Karpas-422 (cell line): ENCODE measurements around the gene ANKRD35. TPM values are rescaled to one million over a fixed set of nuclear protein-coding genes. Genes with fewer than 3 reads are reported as not detected.
A peak's percentile ranks its signal among the peaks of the same experiment; 100 is the strongest.

ENCODE experiments used
- DNase-seq: peaks from one replicate; pipeline ENCODE4 v3.0.0-alpha.2; 2015
- H2AFZ ChIP-seq: fragments of 200-600 bp; sonication (generic); 2 replicates; pipeline ENCODE4 v1.6.1; 2014; ENCODE audit warnings: antibody characterized with exemption, low read length, mixed read lengths
- H3K27ac ChIP-seq: fragments of 200-600 bp; sonication (generic); 2 replicates; pipeline ENCODE4 v1.5.1; 2014; ENCODE audit warnings: mild to moderate bottlenecking, low read length, moderate library complexity
- H3K27me3 ChIP-seq: fragments of 200-600 bp; sonication (generic); 2 replicates; pipeline ENCODE4 v1.6.1; 2014; ENCODE audit warnings: low read length, mixed read lengths
- H3K36me3 ChIP-seq: fragments of 200-600 bp; sonication (generic); 2 replicates; pipeline ENCODE4 v1.6.1; 2014; ENCODE audit warnings: low read length, mixed read lengths; ENCODE audit not compliant: insufficient read depth
- H3K4me1 ChIP-seq: fragments of 200-600 bp; sonication (generic); 2 replicates; pipeline ENCODE4 v1.6.1; 2014; ENCODE audit warnings: mild to moderate bottlenecking, low read length, mixed read lengths
- H3K4me2 ChIP-seq: fragments of 200-600 bp; sonication (generic); 2 replicates; pipeline ENCODE4 v1.6.1; 2014; ENCODE audit warnings: low read length, low read depth, mild to moderate bottlenecking; ENCODE audit not compliant: poor library complexity, severe bottlenecking
- H3K4me3 ChIP-seq: fragments of 200-600 bp; sonication (generic); 2 replicates; pipeline ENCODE4 v1.5.1; 2014; ENCODE audit warnings: mild to moderate bottlenecking, antibody characterized with exemption, low read length, mixed read lengths
- H3K79me2 ChIP-seq: fragments of 200-600 bp; sonication (generic); 2 replicates; pipeline ENCODE4 v1.6.1; 2014; ENCODE audit warnings: mild to moderate bottlenecking, low read length, mixed read lengths
- H3K9ac ChIP-seq: fragments of 200-600 bp; sonication (generic); 2 replicates; pipeline ENCODE4 v1.6.0; 2014; ENCODE audit warnings: low read length
- H3K9me2 ChIP-seq: fragments of 200-600 bp; sonication (generic), shearing (Covaris generic); replicated peaks from 2 replicates; pipeline ENCODE4 v1.6.0; 2014; ENCODE audit warnings: mild to moderate bottlenecking, low read length, moderate library complexity; ENCODE audit not compliant: insufficient read depth
- H3K9me3 ChIP-seq: fragments of 300-700, 200-600 bp; sonication (generic); 2 replicates; pipeline ENCODE4 v1.6.1; 2014; ENCODE audit warnings: low read length, mixed read lengths
- H4K20me1 ChIP-seq: fragments of 200-600 bp; sonication (generic); 2 replicates; pipeline ENCODE4 v1.6.1; 2014; ENCODE audit warnings: mild to moderate bottlenecking, antibody characterized with exemption, low read length, low read depth; ENCODE audit not compliant: insufficient read depth
- total RNA-seq: library from RNA; depleted of rRNA; stranded (reverse); fragments of >200 nt; shearing (Covaris generic); gene quantifications from 2 replicates; pipeline ENCODE4 v1.2.3, GENCODE V29; 2014; ENCODE audit warnings: low replicate concordance

ANKRD35 gene
- total RNA-seq, 1 experiment from 2014 or later: not detected

GRCh38 chr1:145901312-145902021, 15.8 kb upstream of the ANKRD35 start:
- no peaks in the 10 kb centered on the region for H3K4me1 ChIP-seq
- H3K27me3 ChIP-seq: no peaks in the 10 kb centered on the region
- no peaks in the 10 kb centered on the region for H3K9me2 ChIP-seq
- no peak overlapping the region for H3K4me3 ChIP-seq
- H3K9me3 ChIP-seq: no peaks in the 10 kb centered on the region
- no peak for DNase-seq
- H2AFZ ChIP-seq: no peak overlapping the region
- H3K36me3 ChIP-seq: no peaks in the 10 kb centered on the region
- no peak overlapping the region for H3K27ac ChIP-seq
- H3K4me2 ChIP-seq: no peak overlapping the region
- H3K9ac ChIP-seq: no peak overlapping the region
- H4K20me1 ChIP-seq: no peaks in the 10 kb centered on the region
- no peaks in the 10 kb centered on the region for H3K79me2 ChIP-seq

DNA sequence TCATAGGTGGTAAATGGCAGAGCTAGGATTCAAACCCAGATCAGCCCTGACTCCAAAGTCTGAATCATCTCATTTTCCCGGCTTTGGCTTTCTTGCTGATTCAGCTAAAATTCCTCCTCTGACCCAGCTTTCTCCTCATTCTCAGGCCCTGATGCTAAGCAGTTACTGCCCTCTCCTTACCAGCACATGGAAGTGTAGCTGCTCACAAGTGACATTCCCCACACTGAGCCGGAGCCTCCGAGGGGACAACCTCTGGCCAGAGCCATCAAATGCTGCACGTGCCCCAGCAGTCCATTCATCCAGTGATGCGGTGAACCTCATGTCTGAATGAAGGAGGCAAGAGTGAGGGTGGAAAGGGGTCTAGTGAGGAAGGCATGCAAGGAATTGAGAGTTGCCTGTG, 13.1 kb upstream of the ANKRD35 start:
- no peaks in the 10 kb centered on the region for H3K79me2 ChIP-seq
- no peak overlapping the region for H3K4me3 ChIP-seq
- no peaks in the 10 kb centered on the region for H3K36me3 ChIP-seq
- H3K9me2 ChIP-seq: no peaks in the 10 kb centered on the region
- H3K27ac ChIP-seq: no peak overlapping the region
- no peaks in the 10 kb centered on the region for H4K20me1 ChIP-seq
- H3K4me1 ChIP-seq: no peaks in the 10 kb centered on the region
- DNase-seq: no peak
- no peak overlapping the region for H3K4me2 ChIP-seq
- H3K27me3 ChIP-seq: no peaks in the 10 kb centered on the region
- H3K9ac ChIP-seq: no peak overlapping the region
- no peaks in the 10 kb centered on the region for H3K9me3 ChIP-seq
- H2AFZ ChIP-seq: no peak overlapping the region

DNA sequence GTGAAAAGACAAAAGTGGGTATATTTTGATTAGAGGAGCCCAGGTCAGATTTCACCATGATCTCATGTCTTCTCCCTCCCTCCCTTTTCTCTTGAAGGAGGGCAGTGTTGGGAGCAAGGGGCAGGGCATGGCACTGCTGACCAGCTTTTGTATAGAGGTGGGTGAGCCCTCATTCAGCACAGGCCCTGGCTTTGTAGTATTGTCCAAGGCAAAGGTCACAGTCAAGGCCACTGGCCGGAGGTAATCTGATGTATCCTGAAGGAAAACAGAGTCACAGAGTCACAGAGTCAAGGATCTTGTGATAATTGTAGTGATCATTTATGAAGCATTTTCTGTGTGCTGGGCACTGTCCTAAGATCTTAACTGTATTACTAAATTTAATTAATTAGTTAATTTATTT, 12.3 kb upstream of the ANKRD35 start:
- Histone ChIP-seq H3K9me2 (no peaks in the 10 kb centered on the region), H3K36me3 (no peaks in the 10 kb centered on the region), H3K4me3 (no peak overlapping the region), H2AFZ (no peak overlapping the region), H3K27ac (no peak overlapping the region), H3K79me2 (no peaks in the 10 kb centered on the region), H3K9me3 (no peaks in the 10 kb centered on the region), H4K20me1 (no peaks in the 10 kb centered on the region), H3K9ac (no peak overlapping the region), H3K4me2 (no peak overlapping the region), H3K27me3 (no peaks in the 10 kb centered on the region), H3K4me1 (no peaks in the 10 kb centered on the region)
- DNase-seq: no peak

- H3K27ac ChIP-seq: no peak overlapping the region
- no peaks in the 10 kb centered on the region for H3K4me1 ChIP-seq
- no peaks in the 10 kb centered on the region for H3K9me2 ChIP-seq
- no peak overlapping the region for H3K4me3 ChIP-seq
- no peaks in the 10 kb centered on the region for H3K79me2 ChIP-seq
- H3K36me3 ChIP-seq: no peaks in the 10 kb centered on the region
- H3K9me3 ChIP-seq: no peaks in the 10 kb centered on the region
- no peaks in the 10 kb centered on the region for H4K20me1 ChIP-seq
- DNase-seq: no peak
- H3K4me2 ChIP-seq: no peak overlapping the region
- no peaks in the 10 kb centered on the region for H3K27me3 ChIP-seq
- no peak overlapping the region for H2AFZ ChIP-seq
- no peak overlapping the region for H3K9ac ChIP-seq
Measured at GRCh38 chr1:145895471-145895870, 9.8 kb upstream of the ANKRD35 start.

DNA sequence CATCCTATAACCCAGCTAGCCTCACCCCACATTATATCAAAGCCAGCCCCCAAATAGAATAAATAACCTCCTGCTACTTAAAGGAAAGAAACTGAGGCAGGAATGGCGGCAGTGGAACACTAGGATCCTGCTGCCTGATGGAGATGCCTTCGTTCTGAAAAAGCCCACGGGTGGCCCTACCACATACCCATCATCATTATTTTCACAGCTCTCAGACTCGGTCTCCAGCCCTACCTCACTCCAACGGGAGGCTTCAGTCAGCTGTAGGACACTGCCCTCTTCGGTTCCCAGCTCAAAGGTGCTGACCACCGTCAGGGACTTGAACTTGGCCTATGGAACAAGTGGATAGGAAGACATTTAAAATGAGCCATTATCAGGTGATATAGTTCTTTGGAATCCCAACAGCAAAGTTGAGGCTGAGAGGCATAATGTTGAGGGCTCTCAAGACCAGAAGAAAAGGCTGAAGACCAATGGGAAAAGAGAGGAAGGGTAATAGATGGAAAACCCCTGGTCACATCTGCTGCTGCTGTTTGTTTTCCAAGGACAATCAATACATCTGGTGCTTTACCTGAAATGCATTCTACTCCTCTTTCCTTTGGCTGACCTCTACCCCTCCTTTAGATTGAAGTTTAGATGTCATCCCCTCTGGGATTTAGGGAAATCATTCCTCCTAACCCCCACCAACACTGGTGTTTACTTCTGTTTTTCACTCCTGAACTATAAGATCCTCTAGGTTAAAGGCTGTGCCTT, 7.8 kb upstream of the ANKRD35 start:
- Histone ChIP-seq H3K27me3 (no peaks in the 10 kb centered on the region), H3K9me2 (no peaks in the 10 kb centered on the region), H3K4me3 (no peak overlapping the region), H3K36me3 (no peaks in the 10 kb centered on the region), H3K4me2 (no peak overlapping the region), H3K9me3 (no peaks in the 10 kb centered on the region), H3K4me1 (no peaks in the 10 kb centered on the region), H2AFZ (no peak overlapping the region), H4K20me1 (no peaks in the 10 kb centered on the region), H3K79me2 (no peaks in the 10 kb centered on the region), H3K9ac (no peak overlapping the region), H3K27ac (no peak overlapping the region)
- DNase-seq: no peak

DNA sequence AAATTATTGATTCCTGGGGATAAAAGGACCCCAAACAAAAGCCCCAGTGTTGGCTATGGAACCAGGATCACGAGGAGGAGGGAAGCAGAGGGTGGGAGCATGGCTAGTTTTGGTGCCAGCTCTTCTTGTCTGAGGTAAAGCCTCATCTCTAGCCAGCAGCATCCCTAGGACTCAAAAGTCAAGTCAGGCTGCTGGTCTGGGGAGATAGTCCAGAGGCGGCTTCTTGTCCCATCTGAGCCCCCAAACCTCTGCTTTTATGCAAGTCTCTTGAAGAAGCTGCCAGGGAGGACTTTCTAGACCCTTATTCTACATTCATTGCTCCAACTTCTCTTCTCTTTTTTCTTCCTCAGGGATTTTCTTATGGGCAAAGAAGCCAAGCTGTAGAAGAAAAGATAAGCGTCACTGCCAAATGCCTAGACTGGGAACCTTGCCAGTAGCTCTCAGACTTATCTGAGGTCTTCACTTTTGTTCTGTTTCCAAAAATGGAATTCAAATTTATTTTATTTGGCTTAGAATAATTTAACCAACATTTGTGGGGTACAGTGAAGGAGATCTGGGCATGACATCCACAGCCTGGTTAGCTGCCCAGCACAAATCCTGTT, 6.9 kb upstream of the ANKRD35 start:
- Histone ChIP-seq H3K4me1 (peaks cover 3% of the 10 kb centered on the region; the same call in 1 of the 2 replicates), H3K4me3 (no peak overlapping the region), H3K9me2 (no peaks in the 10 kb centered on the region), H4K20me1 (no peaks in the 10 kb centered on the region), H3K36me3 (no peaks in the 10 kb centered on the region), H3K27ac (no peak overlapping the region), H3K27me3 (no peaks in the 10 kb centered on the region), H3K4me2 (no peak overlapping the region), H3K79me2 (no peaks in the 10 kb centered on the region), H3K9ac (no peak overlapping the region), H2AFZ (no peak overlapping the region), H3K9me3 (no peaks in the 10 kb centered on the region)
- no peak for DNase-seq

GRCh38 chr1:145891587-145892485, 6.2 kb upstream of the ANKRD35 start:
- no peaks in the 10 kb centered on the region for H3K36me3 ChIP-seq
- no peaks in the 10 kb centered on the region for H3K9me2 ChIP-seq
- peaks cover 5% of the 10 kb centered on the region; the same call in 1 of the 2 replicates for H3K4me1 ChIP-seq
- no peaks in the 10 kb centered on the region for H4K20me1 ChIP-seq
- no peak overlapping the region for H3K27ac ChIP-seq
- peak; percentile 79 for DNase-seq
- H3K9me3 ChIP-seq: no peaks in the 10 kb centered on the region
- H2AFZ ChIP-seq: no peak overlapping the region
- H3K4me3 ChIP-seq: no peak overlapping the region
- no peaks in the 10 kb centered on the region for H3K27me3 ChIP-seq
- no peaks in the 10 kb centered on the region for H3K79me2 ChIP-seq
- no peak overlapping the region for H3K4me2 ChIP-seq
- H3K9ac ChIP-seq: no peak overlapping the region
